Hypothalamus (tissue), 51 donors: ENCODE data around the gene TCOF1.

Experiments
- DNase-seq, 51 donors: peaks; one replicate each; lab custom pipeline; 2025; lab: John Stamatoyannopoulos, UW

Gene TCOF1

GRCh38 chr5:150444770-150445169 lies 87.3 kb downstream of the TCOF1 start:
- no peak for DNase-seq

GRCh38 chr5:150446088-150446487 lies 88.6 kb downstream of the TCOF1 start:
- no peak for DNase-seq

GRCh38 chr5:150446583-150446982 lies 89.1 kb downstream of the TCOF1 start:
- no peak for DNase-seq

- no peak for DNase-seq
Measured at GRCh38 chr5:150447188-150447587, 89.7 kb downstream of the TCOF1 start.

- no peak for DNase-seq
Measured at GRCh38 chr5:150448334-150448733, 90.8 kb downstream of the TCOF1 start.

GRCh38 chr5:150448952-150449516 lies 91.5 kb downstream of the TCOF1 start:
- no peak for DNase-seq
